ENCODE results near the gene GPNMB.

DNA sequence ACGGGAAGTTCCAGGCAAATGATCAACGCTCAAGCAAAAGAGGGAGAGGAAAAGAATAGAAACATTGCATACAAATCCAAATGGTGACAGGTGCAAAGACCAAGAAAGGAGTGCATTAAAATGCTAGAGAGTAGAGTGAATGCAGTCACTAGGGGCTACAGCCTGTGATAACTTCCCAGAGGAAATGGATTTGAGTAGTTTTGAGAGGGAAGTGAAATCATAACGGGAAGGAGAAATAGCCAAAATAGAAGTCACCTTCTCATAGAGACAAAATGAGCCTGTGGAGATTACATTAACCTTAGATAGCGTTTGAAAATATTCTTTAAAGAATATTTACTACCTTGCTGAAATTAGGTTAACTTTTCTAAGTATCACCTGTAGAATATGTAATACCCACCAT, 38.3 kb upstream of the GPNMB start:
- TF ChIP-seq, protein P1, sequence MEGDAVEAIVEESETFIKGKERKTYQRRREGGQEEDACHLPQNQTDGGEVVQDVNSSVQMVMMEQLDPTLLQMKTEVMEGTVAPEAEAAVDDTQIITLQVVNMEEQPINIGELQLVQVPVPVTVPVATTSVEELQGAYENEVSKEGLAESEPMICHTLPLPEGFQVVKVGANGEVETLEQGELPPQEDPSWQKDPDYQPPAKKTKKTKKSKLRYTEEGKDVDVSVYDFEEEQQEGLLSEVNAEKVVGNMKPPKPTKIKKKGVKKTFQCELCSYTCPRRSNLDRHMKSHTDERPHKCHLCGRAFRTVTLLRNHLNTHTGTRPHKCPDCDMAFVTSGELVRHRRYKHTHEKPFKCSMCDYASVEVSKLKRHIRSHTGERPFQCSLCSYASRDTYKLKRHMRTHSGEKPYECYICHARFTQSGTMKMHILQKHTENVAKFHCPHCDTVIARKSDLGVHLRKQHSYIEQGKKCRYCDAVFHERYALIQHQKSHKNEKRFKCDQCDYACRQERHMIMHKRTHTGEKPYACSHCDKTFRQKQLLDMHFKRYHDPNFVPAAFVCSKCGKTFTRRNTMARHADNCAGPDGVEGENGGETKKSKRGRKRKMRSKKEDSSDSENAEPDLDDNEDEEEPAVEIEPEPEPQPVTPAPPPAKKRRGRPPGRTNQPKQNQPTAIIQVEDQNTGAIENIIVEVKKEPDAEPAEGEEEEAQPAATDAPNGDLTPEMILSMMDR (IDR thresholded peaks at IDR 0.05): no peak
- TF ChIP-seq POLR2A (IDR thresholded peaks at IDR 0.05) (no peak), POLR2AphosphoS5 (IDR thresholded peaks at IDR 0.05) (no peak)

Measured in prostate gland (tissue), 2 donors.